Nucleus accumbens (tissue), 56 donors: ENCODE measurements around the gene FAM186B.
A peak's percentile ranks its signal among the peaks of the same experiment; 100 is the strongest.

ENCODE experiments used
- DNase-seq, 56 donors: peaks; one replicate each; lab custom pipeline; 2025; lab: John Stamatoyannopoulos, UW

FAM186B gene

GRCh38 chr12:49636979-49637755 lies 31.7 kb upstream of the FAM186B start:
- DNase-seq = peak in 43 of 56 donors; percentile 14 to 75 (median 45)

GRCh38 chr12:49636574-49636973 lies 31.1 kb upstream of the FAM186B start:
- DNase-seq = no peak

- no peak for DNase-seq
Observed at GRCh38 chr12:49635656-49636055, 30.2 kb upstream of the FAM186B start.

GRCh38 chr12:49635036-49635435 lies 29.6 kb upstream of the FAM186B start:
- DNase-seq = no peak

- DNase-seq = no peak
Observed at GRCh38 chr12:49633703-49634345, 28.4 kb upstream of the FAM186B start.

GRCh38 chr12:49632986-49633702 lies 27.7 kb upstream of the FAM186B start:
- no peak for DNase-seq

- DNase-seq = no peak
Observed at GRCh38 chr12:49632401-49632800, 27.0 kb upstream of the FAM186B start.

GRCh38 chr12:49631336-49631907 lies 26.0 kb upstream of the FAM186B start:
- no peak for DNase-seq

- no peak for DNase-seq
Observed at GRCh38 chr12:49627752-49628360, 22.4 kb upstream of the FAM186B start.

GRCh38 chr12:49626836-49627235 lies 21.4 kb upstream of the FAM186B start:
- DNase-seq = no peak

GRCh38 chr12:49626169-49626835 lies 20.9 kb upstream of the FAM186B start:
- DNase-seq = peak in 13 of 56 donors; percentile 12 to 77 (median 53)

- no peak for DNase-seq
Observed at GRCh38 chr12:49624921-49625577, 19.6 kb upstream of the FAM186B start.

- DNase-seq = peak in 55 of 56 donors; percentile 44 to 98 (median 85)
Observed at GRCh38 chr12:49623142-49623904, 17.9 kb upstream of the FAM186B start, which contains the start of gene PRPF40B. PRPF40B (plus strand) TSS chr12:49623561; CDS start chr12:49623591, 30 bp downstream.

- peak in 2 of 56 donors; percentile 53 to 56 for DNase-seq
Observed at GRCh38 chr12:49622501-49623141, 17.2 kb upstream of the FAM186B start.

- no peak for DNase-seq
Observed at GRCh38 chr12:49621651-49622500, 16.4 kb upstream of the FAM186B start.

- no peak for DNase-seq
Observed at GRCh38 chr12:49619286-49619685, 13.8 kb upstream of the FAM186B start.

GRCh38 chr12:49618576-49618975 lies 13.1 kb upstream of the FAM186B start:
- no peak for DNase-seq
